ENCODE data around the gene TOP2B.

TOP2B gene

GRCh38 chr3:25556447-25556846, 108.3 kb downstream of the TOP2B start:
- Histone ChIP-seq H3K4me2 (ENCODE audit: low read length) (no peak overlapping the region), H3K27me3 (ENCODE audit: insufficient read depth, low read length) (no peaks in the 10 kb centered on the region), H3K9me2 (ENCODE audit: low read depth, low read length) (no peaks in the 10 kb centered on the region), H3F3A (ENCODE audit: insufficient read depth, low read length) (no peaks in the 10 kb centered on the region), H3K9me3 (ENCODE audit: low read length) (no peaks in the 10 kb centered on the region), H2AFZ (ENCODE audit: low read length) (no peak overlapping the region), H4K20me1 (ENCODE audit: insufficient read depth, low read length) (no peaks in the 10 kb centered on the region), H3K36me3 (ENCODE audit: insufficient read depth, low read length) (no peaks in the 10 kb centered on the region), H3K9ac (ENCODE audit: low read length) (no peak overlapping the region), H3K27ac (ENCODE audit: low read depth, low read length, poor library complexity, severe bottlenecking) (no peak overlapping the region), H3K79me2 (ENCODE audit: insufficient read depth, low read length) (no peaks in the 10 kb centered on the region), H3K4me3 (ENCODE audit: low read depth, low read length, poor library complexity, severe bottlenecking) (no peak overlapping the region), H3K4me1 (ENCODE audit: insufficient read depth, low read length, severe bottlenecking) (no peaks in the 10 kb centered on the region)
- TF ChIP-seq EZH2 (IDR thresholded peaks at IDR 0.05; ENCODE audit: borderline replicate concordance, low read length) (no peak), CTCF (IDR thresholded peaks at IDR 0.05; ENCODE audit: low read length) (no peak)

- H3K4me2 ChIP-seq (ENCODE audit: low read length) = no peak overlapping the region
- H3K9me3 ChIP-seq (ENCODE audit: low read length) = no peaks in the 10 kb centered on the region
- no peaks in the 10 kb centered on the region for H3K36me3 ChIP-seq (ENCODE audit: insufficient read depth, low read length)
- no peak overlapping the region for H3K9ac ChIP-seq (ENCODE audit: low read length)
- no peak overlapping the region for H3K4me3 ChIP-seq (ENCODE audit: low read depth, low read length, poor library complexity, severe bottlenecking)
- H3K27me3 ChIP-seq (ENCODE audit: insufficient read depth, low read length) = no peaks in the 10 kb centered on the region
- TF ChIP-seq CTCF (IDR thresholded peaks at IDR 0.05; ENCODE audit: low read length) (no peak), EZH2 (IDR thresholded peaks at IDR 0.05; ENCODE audit: borderline replicate concordance, low read length) (no peak)
- H3K9me2 ChIP-seq (ENCODE audit: low read depth, low read length) = no peaks in the 10 kb centered on the region
- no peak overlapping the region for H2AFZ ChIP-seq (ENCODE audit: low read length)
- no peaks in the 10 kb centered on the region for H3K4me1 ChIP-seq (ENCODE audit: insufficient read depth, low read length, severe bottlenecking)
- no peaks in the 10 kb centered on the region for H3F3A ChIP-seq (ENCODE audit: insufficient read depth, low read length)
- no peak overlapping the region for H3K27ac ChIP-seq (ENCODE audit: low read depth, low read length, poor library complexity, severe bottlenecking)
- H3K79me2 ChIP-seq (ENCODE audit: insufficient read depth, low read length) = no peaks in the 10 kb centered on the region
- no peaks in the 10 kb centered on the region for H4K20me1 ChIP-seq (ENCODE audit: insufficient read depth, low read length)
Observed at GRCh38 chr3:25555695-25556437, 108.8 kb downstream of the TOP2B start.

GRCh38 chr3:25554376-25554775, 110.3 kb downstream of the TOP2B start:
- H2AFZ ChIP-seq (ENCODE audit: low read length) = no peak overlapping the region
- H3K4me3 ChIP-seq (ENCODE audit: low read depth, low read length, poor library complexity, severe bottlenecking) = no peak overlapping the region
- H3K27me3 ChIP-seq (ENCODE audit: insufficient read depth, low read length) = no peaks in the 10 kb centered on the region
- no peaks in the 10 kb centered on the region for H3K36me3 ChIP-seq (ENCODE audit: insufficient read depth, low read length)
- no peak overlapping the region for H3K27ac ChIP-seq (ENCODE audit: low read depth, low read length, poor library complexity, severe bottlenecking)
- H3K4me2 ChIP-seq (ENCODE audit: low read length) = no peak overlapping the region
- H4K20me1 ChIP-seq (ENCODE audit: insufficient read depth, low read length) = no peaks in the 10 kb centered on the region
- no peak overlapping the region for H3K9ac ChIP-seq (ENCODE audit: low read length)
- no peaks in the 10 kb centered on the region for H3K4me1 ChIP-seq (ENCODE audit: insufficient read depth, low read length, severe bottlenecking)
- H3K79me2 ChIP-seq (ENCODE audit: insufficient read depth, low read length) = no peaks in the 10 kb centered on the region
- no peaks in the 10 kb centered on the region for H3K9me3 ChIP-seq (ENCODE audit: low read length)
- TF ChIP-seq CTCF (IDR thresholded peaks at IDR 0.05; ENCODE audit: low read length) = no peak
- TF ChIP-seq EZH2 (IDR thresholded peaks at IDR 0.05; ENCODE audit: borderline replicate concordance, low read length) = no peak
- H3F3A ChIP-seq (ENCODE audit: insufficient read depth, low read length) = no peaks in the 10 kb centered on the region
- H3K9me2 ChIP-seq (ENCODE audit: low read depth, low read length) = no peaks in the 10 kb centered on the region
